Activated CD8-positive, alpha-beta T cell treated with anti-CD3 and anti-CD28 coated beads for 36 hours (primary cell): ENCODE measurements around the gene ZDHHC13. TPM values are rescaled to one million over a fixed set of nuclear protein-coding genes. Genes with fewer than 3 reads are reported as not detected.
A peak's percentile ranks its signal among the peaks of the same experiment; 100 is the strongest.

Experiments
- ATAC-seq: fragments of 200-7000 bp; cut with Tn5 transposase; one replicate; pipeline ENCODE4 v1.10.0; 2021; ENCODE audit warnings: mild to moderate bottlenecking, moderate library complexity
- CTCF ChIA-PET: fragments of 350-600 bp; sonication (Branson Sonifier 250); formaldehyde crosslinking; loops from one replicate; lab custom pipeline; 2021; ENCODE audit warnings: antibody characterized with exemption; lab: Charles Lee
- POLR2A ChIA-PET: fragments of 350-600 bp; sonication (Branson Sonifier 250); formaldehyde crosslinking; loops from one replicate; lab custom pipeline; 2021; ENCODE audit warnings: antibody characterized with exemption; lab: Charles Lee
- DNase-seq: peaks from one replicate; pipeline ENCODE4 v3.0.0-alpha.2; 2020
- H3K27ac Mint-ChIP-seq: one replicate; pipeline ENCODE4 v1.8.0; 2021; ENCODE audit warnings: mild to moderate bottlenecking, mixed read lengths
- H3K27me3 Mint-ChIP-seq: one replicate; pipeline ENCODE4 v1.8.0; 2021; ENCODE audit warnings: mixed read lengths
- H3K36me3 Mint-ChIP-seq: one replicate; pipeline ENCODE4 v1.8.0; 2021; ENCODE audit warnings: low read depth, mixed read lengths
- H3K4me1 Mint-ChIP-seq: one replicate; pipeline ENCODE4 v1.8.0; 2021; ENCODE audit warnings: low read depth, mixed read lengths
- H3K4me3 Mint-ChIP-seq: one replicate; pipeline ENCODE4 v1.8.0; 2021; ENCODE audit warnings: mild to moderate bottlenecking, moderate library complexity, mixed read lengths
- H3K9me3 Mint-ChIP-seq: one replicate; pipeline ENCODE4 v1.8.0; 2021; ENCODE audit warnings: mixed read lengths
- CTCF ChIP-seq: fragments of 200-600 bp; IDR thresholded peaks from one replicate; pipeline ENCODE4 v1.8.0; 2022; ENCODE audit warnings: antibody characterized with exemption, mild to moderate bottlenecking
- intact Hi-C: fragments of 100-400 bp; cut with micrococcal nuclease; formaldehyde crosslinking; loops from one replicate; pipeline ENCODE4 v1.10.0; 2022
- total RNA-seq, 2 experiments: library from RNA; stranded (reverse); gene quantifications; one replicate each; pipeline ENCODE4 v1.2.3, GENCODE V29; 2021

ZDHHC13 gene
- total RNA-seq, 2 experiments from 2014 or later, result 16.7 to 17.2 TPM

- no peak for DNase-seq
Measured at GRCh38 chr11:19105011-19105410, 12.0 kb upstream of the ZDHHC13 start.

GRCh38 chr11:19107125-19107524 is 9.8 kb upstream of the ZDHHC13 start:
- no peak for TF ChIP-seq CTCF
- POLR2A ChIA-PET, result no interaction called here
- Mint-ChIP-seq H3K9me3 (no peaks in the 10 kb centered on the region), H3K27ac (no peak overlapping the region), H3K36me3 (no peaks in the 10 kb centered on the region), H3K4me1 (peaks cover 5% of the 10 kb centered on the region), H3K4me3 (no peak overlapping the region), H3K27me3 (peaks cover 10% of the 10 kb centered on the region)
- CTCF ChIA-PET, result interaction anchor here (1.1 kb wide), 1 partner anchor 30 kb away, joined by 4 read pairs; no protein-coding TSS in a partner anchor
- intact Hi-C loops, result no loop called here
- ATAC-seq, result no peak
- DNase-seq, result no peak

More at GRCh38 chr11:19105011-19105410, 12.0 kb upstream of the ZDHHC13 start:
- ATAC-seq, result no peak
- H3K27ac Mint-ChIP-seq, result no peak overlapping the region
- intact Hi-C loops, result no loop called here
- H3K9me3 Mint-ChIP-seq, result peaks cover 3% of the 10 kb centered on the region
- no peak overlapping the region for H3K4me3 Mint-ChIP-seq
- H3K27me3 Mint-ChIP-seq, result peaks cover 15% of the 10 kb centered on the region
- CTCF ChIA-PET, result interaction anchor here (1.2 to 1.8 kb wide), 2 partner anchors 27 to 28 kb away, joined by 4 to 7 read pairs; no protein-coding TSS in a partner anchor
- POLR2A ChIA-PET, result no interaction called here
- H3K4me1 Mint-ChIP-seq, result peaks cover 5% of the 10 kb centered on the region
- H3K36me3 Mint-ChIP-seq, result no peaks in the 10 kb centered on the region
- TF ChIP-seq CTCF, result no peak

GRCh38 chr11:19110295-19110694 is 6.7 kb upstream of the ZDHHC13 start:
- Mint-ChIP-seq H3K4me1 (peaks cover 5% of the 10 kb centered on the region), H3K9me3 (no peaks in the 10 kb centered on the region), H3K27me3 (peaks cover 6% of the 10 kb centered on the region), H3K36me3 (no peaks in the 10 kb centered on the region), H3K27ac (no peak overlapping the region), H3K4me3 (no peak overlapping the region)
- TF ChIP-seq CTCF, result no peak
- CTCF ChIA-PET, result interaction anchor here (1.3 to 1.9 kb wide), 4 partner anchors 10 to 39 kb away, joined by 3 to 9 read pairs (median 4); no protein-coding TSS in a partner anchor
- DNase-seq, result no peak
- ATAC-seq, result no peak
- POLR2A ChIA-PET, result interaction anchor here (1.0 kb wide), 1 partner anchor 132 kb away, joined by 3 read pairs; no protein-coding TSS in a partner anchor
- intact Hi-C loops, result no loop called here

- POLR2A ChIA-PET, result no interaction called here
- TF ChIP-seq CTCF, result no peak
- no peaks in the 10 kb centered on the region for H3K9me3 Mint-ChIP-seq
- DNase-seq (no peak), ATAC-seq (no peak)
- intact Hi-C loops, result no loop called here
- CTCF ChIA-PET, result interaction anchor here (1.9 kb wide), 1 partner anchor 40 kb away, joined by 9 read pairs; no protein-coding TSS in a partner anchor
- peaks cover 10% of the 10 kb centered on the region for H3K4me1 Mint-ChIP-seq
- no peaks in the 10 kb centered on the region for H3K36me3 Mint-ChIP-seq
- peaks cover 4% of the 10 kb centered on the region for H3K27me3 Mint-ChIP-seq
- no peak overlapping the region for H3K27ac Mint-ChIP-seq
- no peak overlapping the region for H3K4me3 Mint-ChIP-seq
Measured at GRCh38 chr11:19111809-19112208, 5.2 kb upstream of the ZDHHC13 start.

- peak overlapping the region; percentile 89 for H3K27ac Mint-ChIP-seq
- POLR2A ChIA-PET, result interaction anchor here (0.6 to 0.7 kb wide), 2 partner anchors 14 to 19 kb away, joined by 3 read pairs; no protein-coding TSS in a partner anchor
Measured at GRCh38 chr11:19116276-19116970, 545 bp upstream of the ZDHHC13 start.

More at GRCh38 chr11:19116276-19116970, 545 bp upstream of the ZDHHC13 start:
- intact Hi-C loops, result no loop called here
- ATAC-seq, result no peak
- DNase-seq, result peak; percentile 32
- TF ChIP-seq CTCF, result no peak
- CTCF ChIA-PET, result interaction anchor here (0.8 to 1.5 kb wide), 6 partner anchors 11 to 143 kb away, joined by 3 to 6 read pairs (median 4); no protein-coding TSS in a partner anchor
- peaks cover 42% of the 10 kb centered on the region for H3K4me1 Mint-ChIP-seq
- H3K27me3 Mint-ChIP-seq, result no peaks in the 10 kb centered on the region
- peak overlapping the region; percentile 87 for H3K4me3 Mint-ChIP-seq
- no peaks in the 10 kb centered on the region for H3K9me3 Mint-ChIP-seq
- H3K36me3 Mint-ChIP-seq, result peaks cover 19% of the 10 kb centered on the region
